ENCODE results near the gene RIMBP2. TPM values are rescaled to one million over a fixed set of nuclear protein-coding genes. Genes with fewer than 3 reads are reported as not detected.

RIMBP2 gene
- total RNA-seq, 6 experiments from 2014 or later: not detected

GRCh38 chr12:130669205-130669557 lies 46.9 kb downstream of the RIMBP2 start:
- Mint-ChIP-seq H3K4me1 (ENCODE audit: low read depth) (no peaks in the 10 kb centered on the region), H3K36me3 (ENCODE audit: low read depth) (peaks cover 9% of the 10 kb centered on the region; the same call in 1 of the 2 replicates), H3K27ac (no peak overlapping the region), H3K27me3 (ENCODE audit: insufficient read depth) (peaks cover 2% of the 10 kb centered on the region), H3K9me3 (peaks cover 71% of the 10 kb centered on the region), H3K4me3 (no peak overlapping the region)
- no peak for DNase-seq
- no peak for TF ChIP-seq CTCF (IDR thresholded peaks at IDR 0.05)

GRCh38 chr12:130668286-130669204 lies 47.6 kb downstream of the RIMBP2 start:
- Mint-ChIP-seq H3K36me3 (ENCODE audit: low read depth) (0 out of 2 replicates have a peak, but pooled peaks cover 10% of the 10 kb centered on the region), H3K27ac (no peak overlapping the region), H3K9me3 (peaks cover 74% of the 10 kb centered on the region), H3K4me3 (no peak overlapping the region), H3K27me3 (ENCODE audit: insufficient read depth) (peaks cover 2% of the 10 kb centered on the region), H3K4me1 (ENCODE audit: low read depth) (no peaks in the 10 kb centered on the region)
- DNase-seq: no peak
- TF ChIP-seq CTCF (IDR thresholded peaks at IDR 0.05): no peak

DNA sequence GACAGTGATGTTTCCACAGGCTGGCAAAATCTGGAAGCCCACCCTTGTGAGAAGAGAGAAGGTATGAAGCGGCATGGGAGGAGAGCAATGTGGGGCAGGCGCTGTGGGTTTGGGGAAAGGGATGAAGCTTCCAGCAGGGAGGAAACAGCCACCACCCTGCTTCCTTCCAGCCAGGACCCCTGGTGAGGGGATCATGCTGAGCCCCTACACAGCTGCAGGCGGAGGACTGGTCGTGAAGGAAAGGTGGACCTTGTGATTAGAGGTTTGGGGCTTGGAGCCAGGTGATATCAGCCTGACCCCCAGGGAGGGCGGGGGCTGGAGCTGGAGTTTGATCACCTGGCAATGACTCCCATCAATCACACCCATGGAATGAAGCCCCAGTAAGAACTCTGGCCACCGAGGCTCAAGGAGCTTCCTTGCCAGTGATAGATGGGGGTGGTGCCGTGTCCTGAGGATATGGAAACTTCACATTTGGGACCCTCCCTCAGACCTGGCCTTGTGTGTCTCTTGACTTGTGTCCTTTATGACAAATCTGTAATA lies 48.6 kb downstream of the RIMBP2 start:
- DNase-seq: no peak
- Mint-ChIP-seq H3K4me3 (no peak overlapping the region), H3K36me3 (ENCODE audit: low read depth) (0 out of 2 replicates have a peak, but pooled peaks cover 10% of the 10 kb centered on the region), H3K9me3 (peaks cover 71% of the 10 kb centered on the region), H3K4me1 (ENCODE audit: low read depth) (no peaks in the 10 kb centered on the region), H3K27me3 (ENCODE audit: insufficient read depth) (no peaks in the 10 kb centered on the region; the same call in none of the 2 replicates), H3K27ac (no peak overlapping the region)
- TF ChIP-seq CTCF (IDR thresholded peaks at IDR 0.05): no peak

DNA sequence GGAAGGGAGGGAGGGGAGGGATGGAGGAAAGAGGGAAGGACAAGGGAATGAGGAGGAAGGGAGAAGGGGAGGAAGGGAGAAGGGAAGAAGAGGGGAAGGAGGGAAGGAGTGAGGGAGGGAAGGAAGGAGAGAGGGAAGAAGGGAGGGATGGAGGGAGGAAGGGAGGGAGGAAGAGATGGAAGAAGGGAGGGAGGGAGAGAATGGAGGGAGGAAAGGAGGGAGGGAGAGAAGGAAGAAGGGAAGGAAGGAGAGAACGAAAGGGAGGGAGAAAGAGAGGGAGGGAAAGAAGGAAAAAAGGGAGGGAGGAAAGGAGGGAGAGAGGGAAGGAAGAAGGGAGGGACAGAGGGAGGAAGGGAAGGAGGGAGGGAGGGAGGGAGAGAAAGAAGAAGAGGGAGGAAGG lies 49.5 kb downstream of the RIMBP2 start:
- Mint-ChIP-seq H3K4me1 (ENCODE audit: low read depth) (no peaks in the 10 kb centered on the region), H3K9me3 (peaks cover 71% of the 10 kb centered on the region), H3K27ac (no peak overlapping the region), H3K27me3 (ENCODE audit: insufficient read depth) (no peaks in the 10 kb centered on the region; the same call in none of the 2 replicates), H3K36me3 (ENCODE audit: low read depth) (0 out of 2 replicates have a peak, but pooled peaks cover 10% of the 10 kb centered on the region), H3K4me3 (no peak overlapping the region)
- no peak for DNase-seq
- TF ChIP-seq CTCF (IDR thresholded peaks at IDR 0.05): no peak

- TF ChIP-seq CTCF (IDR thresholded peaks at IDR 0.05): no peak
- H3K9me3 Mint-ChIP-seq: peaks cover 67% of the 10 kb centered on the region
- H3K4me3 Mint-ChIP-seq: no peak overlapping the region
- H3K4me1 Mint-ChIP-seq (ENCODE audit: low read depth): no peaks in the 10 kb centered on the region
- no peak overlapping the region for H3K27ac Mint-ChIP-seq
- 0 out of 2 replicates have a peak, but pooled peaks cover 10% of the 10 kb centered on the region for H3K36me3 Mint-ChIP-seq (ENCODE audit: low read depth)
- no peak for DNase-seq
- H3K27me3 Mint-ChIP-seq (ENCODE audit: insufficient read depth): no peaks in the 10 kb centered on the region; the same call in none of the 2 replicates
Observed at GRCh38 chr12:130665753-130666152, 50.3 kb downstream of the RIMBP2 start.

Measured in HFFc6 (cell line).